Islet precursor cell (in vitro differentiated cells): ENCODE results near the gene SYNJ2.

Experiments used
- DNase-seq: peaks from one replicate; pipeline ENCODE4 v3.0.0-alpha.2; 2018

Gene SYNJ2

GRCh38 chr6:158086504-158087223 is 105.0 kb downstream of the SYNJ2 start:
- DNase-seq: no peak

- no peak for DNase-seq
Measured at GRCh38 chr6:158087224-158087867, 105.7 kb downstream of the SYNJ2 start.

- DNase-seq: no peak
Measured at GRCh38 chr6:158092806-158093205, 111.1 kb downstream of the SYNJ2 start.

DNA sequence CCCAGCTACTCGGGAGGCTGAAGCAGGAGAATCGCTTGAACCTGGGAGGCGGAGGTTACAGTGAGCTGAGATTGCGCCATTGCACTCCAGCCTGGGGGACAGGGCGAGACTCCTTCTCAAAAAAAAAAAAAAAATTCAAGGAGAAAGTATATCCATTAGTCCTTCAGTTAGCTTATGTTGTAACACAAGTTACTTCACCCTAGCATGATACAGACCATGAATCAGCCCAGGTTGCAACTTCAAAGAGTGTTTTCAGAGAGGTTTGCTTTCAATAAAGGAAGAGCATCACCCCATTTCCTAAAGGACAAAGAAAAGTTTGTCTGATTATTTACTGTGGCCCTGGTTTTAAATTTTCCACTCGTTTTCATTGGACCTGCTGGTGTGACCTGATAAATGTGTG is 113.4 kb downstream of the SYNJ2 start:
- no peak for DNase-seq

- DNase-seq: no peak
Measured at GRCh38 chr6:158095671-158096070, 114.0 kb downstream of the SYNJ2 start.

- DNase-seq: no peak
Measured at GRCh38 chr6:158103228-158103627, 121.6 kb downstream of the SYNJ2 start.

GRCh38 chr6:158104696-158105095 is 123.0 kb downstream of the SYNJ2 start:
- no peak for DNase-seq

- no peak for DNase-seq
Measured at GRCh38 chr6:158109748-158110147, 128.1 kb downstream of the SYNJ2 start.

DNA sequence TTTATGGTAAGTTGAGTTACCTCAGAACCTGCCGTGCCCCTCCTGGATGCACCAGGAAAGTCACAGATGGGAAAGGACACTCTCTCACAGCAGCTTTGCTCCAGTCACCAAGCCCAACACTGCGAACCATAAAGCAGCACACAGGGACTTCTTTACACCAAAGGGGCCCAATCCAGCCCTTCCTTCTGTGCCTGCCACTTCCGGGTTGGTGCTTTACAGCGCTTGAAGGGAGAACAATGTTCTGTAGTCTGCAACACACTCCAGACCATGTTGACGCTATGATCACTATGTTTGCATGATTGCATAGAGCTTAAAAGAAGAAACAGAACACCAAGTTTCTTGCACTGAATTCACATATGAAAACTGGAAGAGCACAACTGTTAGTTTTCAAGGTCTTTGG is 129.3 kb downstream of the SYNJ2 start:
- DNase-seq: no peak

- DNase-seq: no peak
Measured at GRCh38 chr6:158111987-158112386, 130.3 kb downstream of the SYNJ2 start.

GRCh38 chr6:158113802-158114201 is 132.1 kb downstream of the SYNJ2 start:
- no peak for DNase-seq

DNA sequence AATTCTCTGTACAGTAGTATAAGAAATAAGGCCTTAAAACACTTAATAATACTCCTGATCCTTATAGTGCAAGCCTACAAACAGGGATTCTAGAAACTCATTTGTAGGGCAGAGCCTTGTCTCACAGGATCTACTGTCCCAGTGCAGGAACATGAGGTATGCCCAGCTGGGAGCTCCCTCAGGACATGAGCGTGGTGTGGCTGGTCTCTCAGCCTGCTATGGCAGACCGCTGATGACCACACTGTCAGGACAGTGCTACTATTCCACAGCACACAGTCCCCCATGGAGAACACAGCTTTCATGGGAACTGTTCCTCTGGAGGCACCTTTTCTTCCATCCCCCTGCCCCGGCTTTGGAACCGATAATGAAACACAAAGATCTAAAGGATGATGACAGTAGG is 133.4 kb downstream of the SYNJ2 start:
- no peak for DNase-seq

DNA sequence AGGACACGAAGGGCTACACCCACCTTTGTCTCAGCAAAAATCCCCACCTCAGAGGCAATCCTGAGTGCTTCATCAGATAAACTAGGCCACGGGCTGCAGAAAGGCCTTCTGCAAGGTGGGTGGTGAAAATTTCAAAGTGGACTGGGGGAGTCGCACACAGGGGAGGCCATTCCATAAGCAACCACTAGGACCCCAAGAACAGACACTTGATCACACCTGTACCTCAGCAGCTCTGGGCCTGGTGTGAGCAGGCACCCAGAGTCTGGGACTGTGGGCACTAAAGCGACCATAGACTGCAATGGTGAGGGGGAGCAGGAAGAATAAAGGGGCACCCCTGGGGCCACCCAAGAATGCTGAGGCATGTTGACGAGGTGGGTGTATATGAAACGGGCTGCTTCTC is 133.8 kb downstream of the SYNJ2 start:
- DNase-seq: no peak

- no peak for DNase-seq
Measured at GRCh38 chr6:158118886-158119285, 137.2 kb downstream of the SYNJ2 start.

DNA sequence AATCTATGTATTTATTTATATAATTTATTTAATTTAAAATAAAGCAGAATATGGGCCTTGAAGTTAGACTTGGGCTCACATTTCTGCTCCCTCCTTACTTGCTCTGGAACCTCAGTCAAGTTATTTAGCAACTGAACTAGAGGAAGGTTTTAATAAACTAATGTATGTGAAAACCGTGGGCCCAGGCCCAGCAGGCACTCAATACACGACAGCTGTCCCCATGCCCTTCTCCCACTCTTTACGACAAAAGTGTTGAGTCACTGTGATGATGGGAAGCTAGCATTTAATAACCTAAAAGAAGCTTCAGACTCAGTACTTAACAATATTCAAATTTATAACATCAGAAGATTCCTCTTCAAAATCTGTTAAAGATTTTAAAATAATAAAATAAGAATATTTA is 139.7 kb downstream of the SYNJ2 start:
- no peak for DNase-seq

DNA sequence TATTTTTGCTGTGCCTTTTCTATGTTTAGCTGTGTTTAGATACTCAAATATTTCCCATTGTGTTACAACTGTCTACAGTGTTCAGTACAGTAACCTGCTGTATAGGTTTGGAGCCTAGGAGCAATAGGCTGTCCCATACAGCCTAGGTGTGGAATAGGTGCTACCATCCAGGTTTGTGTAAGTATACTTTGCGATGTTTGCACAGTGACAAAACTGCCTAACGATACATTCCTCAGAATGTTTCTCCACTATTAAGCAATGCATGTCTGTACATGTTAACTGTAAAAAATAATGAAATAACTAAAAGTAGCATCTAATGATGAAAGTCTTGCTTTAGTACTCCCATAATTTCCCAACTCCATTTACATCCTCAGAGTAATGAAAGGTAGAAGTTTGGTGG is 140.4 kb downstream of the SYNJ2 start:
- DNase-seq: no peak

DNA sequence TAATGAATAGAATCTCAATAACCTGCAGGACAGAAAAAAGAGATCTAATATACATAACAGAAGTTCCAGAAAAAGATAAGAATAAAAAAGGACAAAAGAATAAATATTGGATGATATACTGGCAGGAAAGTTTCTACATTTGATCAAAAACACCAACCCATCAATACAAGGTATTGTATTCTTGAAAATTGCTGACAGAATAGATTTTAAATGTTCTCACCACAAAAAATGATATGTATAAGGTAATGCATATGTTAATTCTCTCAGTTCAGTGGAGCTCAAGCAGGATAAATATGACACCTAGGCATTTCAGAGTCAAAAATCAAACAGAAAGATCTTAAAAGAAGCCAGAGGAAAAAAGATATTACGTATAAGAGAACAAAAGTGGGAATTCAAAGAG is 142.6 kb downstream of the SYNJ2 start:
- no peak for DNase-seq

DNA sequence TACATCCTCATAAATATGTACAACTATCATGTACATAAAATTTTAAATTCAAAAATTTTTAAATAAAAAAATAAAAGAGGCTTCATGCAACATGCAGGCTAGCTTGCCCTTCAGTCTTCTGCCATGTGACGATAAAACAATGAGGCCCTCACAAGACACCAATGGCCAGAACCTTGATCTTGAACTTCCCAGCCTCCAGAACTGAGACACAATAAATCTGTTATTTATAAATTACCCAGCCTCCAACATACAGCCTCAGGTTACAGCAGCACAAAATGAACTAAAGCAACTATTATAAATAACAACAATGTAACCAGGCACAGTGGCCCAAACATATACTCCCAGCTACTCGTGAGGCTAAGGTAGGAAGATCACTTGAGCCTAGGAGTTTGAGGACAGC is 143.6 kb downstream of the SYNJ2 start:
- DNase-seq: no peak

GRCh38 chr6:158131926-158132325 is 150.3 kb downstream of the SYNJ2 start:
- DNase-seq: no peak

DNA sequence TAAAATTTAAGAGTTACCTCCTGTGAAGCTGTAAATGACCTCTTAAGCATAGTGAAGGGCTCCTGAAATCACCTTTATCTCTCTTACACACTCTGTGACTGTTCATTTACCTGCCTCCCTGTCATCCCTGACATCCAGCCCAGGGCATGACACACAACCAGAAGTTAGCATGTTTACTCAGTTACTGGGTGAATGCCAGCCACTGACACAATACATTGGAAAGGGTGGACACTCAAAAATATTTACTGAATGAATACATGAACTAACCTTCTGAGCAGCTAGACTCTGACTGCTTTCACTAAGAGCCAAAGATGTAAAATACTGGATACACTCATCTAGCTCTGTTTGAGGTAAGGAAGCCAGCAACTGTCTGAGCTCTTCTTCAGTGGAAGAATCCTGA is 161.1 kb downstream of the SYNJ2 start:
- no peak for DNase-seq

- DNase-seq: no peak
Measured at GRCh38 chr6:158143700-158144099, 162.0 kb downstream of the SYNJ2 start.
